ENCODE data around the gene PHLDB2.

GRCh38 chr3:111956449-111956848 is 97.4 kb downstream of the PHLDB2 start:
- no peak for TF ChIP-seq ISL1 (CRISPR knock-in tag; IDR thresholded peaks at IDR 0.05)
- no peak for TF ChIP-seq CSDC2 (CRISPR knock-in tag; IDR thresholded peaks at IDR 0.05)
- no peak for TF ChIP-seq TCF4 (CRISPR knock-in tag; IDR thresholded peaks at IDR 0.05; ENCODE audit: borderline replicate concordance)
- no peak for TF ChIP-seq ZFP30 (CRISPR knock-in tag; IDR thresholded peaks at IDR 0.05)
- no peak for TF ChIP-seq RARB (CRISPR knock-in tag; IDR thresholded peaks at IDR 0.05)
- no peak for TF ChIP-seq ARNTL (CRISPR knock-in tag; IDR thresholded peaks at IDR 0.05; ENCODE audit: borderline replicate concordance, low read depth)
- no peak for TF ChIP-seq ZNF565 (CRISPR knock-in tag; conservative IDR thresholded peaks at IDR 0.05; ENCODE audit: low read depth)
- TF ChIP-seq ESRRG (CRISPR knock-in tag; IDR thresholded peaks at IDR 0.05), result no peak
